Measurements from ENCODE around the gene FAF2.
"Not testable (repeated sequence)": the region's sequence is repeated elsewhere in the genome, so short reads cannot be mapped to it uniquely, and the experiment has no call there.

Gene FAF2

DNA sequence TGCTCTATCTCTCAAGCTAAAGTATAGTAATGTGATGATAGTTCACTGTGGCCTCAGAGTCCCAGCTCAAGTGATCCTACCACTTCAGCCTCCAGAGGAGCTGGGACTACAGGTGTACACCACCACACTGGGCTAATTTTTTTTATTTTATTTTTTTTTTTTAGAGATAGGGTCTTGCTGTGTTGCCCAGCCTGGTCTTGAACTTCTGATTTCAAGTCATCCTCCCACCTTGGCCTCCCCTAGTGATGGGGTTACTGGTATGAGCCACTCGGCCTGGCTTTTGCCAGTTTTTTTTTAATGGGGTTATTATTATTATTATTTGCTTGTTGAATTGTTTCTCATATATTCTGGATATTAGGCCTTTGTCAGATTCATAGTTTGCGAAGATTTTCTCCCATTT is 13.2 kb downstream of the FAF2 start:
- no peak for DNase-seq

GRCh38 chr5:176463113-176463764 is 15.1 kb downstream of the FAF2 start:
- DNase-seq, result no peak

DNA sequence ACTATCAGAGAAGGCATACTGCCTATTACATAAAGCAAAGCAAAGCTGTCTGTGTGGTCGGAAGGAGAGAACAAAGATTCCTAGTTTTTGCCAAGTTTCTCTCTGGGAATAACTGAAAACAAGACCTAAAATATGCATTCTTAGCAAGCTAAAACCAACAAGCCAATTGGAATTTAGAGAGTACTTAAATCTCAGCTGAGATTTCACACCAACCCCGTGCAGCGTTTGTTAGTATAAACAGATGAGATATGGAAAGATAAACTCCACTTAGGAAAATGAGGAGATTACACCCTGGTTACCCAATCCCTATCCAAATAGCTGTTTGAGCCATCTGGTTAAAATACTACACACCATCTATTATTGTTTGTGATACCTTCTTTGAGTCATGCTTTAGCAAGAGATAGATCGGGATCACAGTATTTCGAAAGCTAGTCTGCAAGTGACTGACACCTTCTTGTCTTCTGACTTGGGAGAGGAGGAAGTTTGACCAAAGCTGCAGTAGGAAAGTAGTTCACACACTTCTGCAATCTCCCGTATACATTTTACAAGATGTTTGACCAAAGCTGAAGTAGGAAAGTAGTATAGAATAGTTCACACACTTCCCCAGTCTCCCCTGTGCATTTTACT is 18.2 kb downstream of the FAF2 start:
- no peak for DNase-seq

DNA sequence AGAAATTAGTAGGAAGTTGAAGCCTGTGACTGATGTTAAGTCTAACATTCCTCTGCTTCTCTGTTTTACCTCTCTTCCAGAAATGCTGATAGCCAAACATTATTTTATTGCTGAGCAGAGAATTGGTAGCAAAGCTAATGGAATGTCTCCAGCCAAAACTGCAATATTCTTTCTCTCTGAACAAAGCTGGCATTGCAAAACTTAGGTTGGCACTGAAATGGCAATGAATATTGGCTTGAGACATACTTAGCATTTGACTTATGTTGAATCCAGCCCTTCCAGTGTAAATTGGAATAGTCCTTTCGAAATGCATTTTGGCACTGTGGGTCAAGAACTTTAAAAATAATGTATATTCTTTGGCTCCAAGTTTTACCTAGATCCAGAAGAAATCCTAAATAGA is 21.1 kb downstream of the FAF2 start:
- DNase-seq, result no peak

GRCh38 chr5:176470539-176470938 is 22.4 kb downstream of the FAF2 start:
- DNase-seq, result no peak

GRCh38 chr5:176471098-176471497 is 22.9 kb downstream of the FAF2 start:
- DNase-seq, result no peak

GRCh38 chr5:176473335-176474006 is 25.3 kb downstream of the FAF2 start:
- DNase-seq, result no peak

GRCh38 chr5:176474476-176474875 is 26.3 kb downstream of the FAF2 start:
- DNase-seq, result no peak

- DNase-seq, result no peak
Measured at GRCh38 chr5:176481711-176482110, 33.5 kb downstream of the FAF2 start.

GRCh38 chr5:176485176-176485575 is 37.0 kb downstream of the FAF2 start:
- no peak for DNase-seq

- no peak for DNase-seq
Measured at GRCh38 chr5:176486189-176486757, 38.1 kb downstream of the FAF2 start.

DNA sequence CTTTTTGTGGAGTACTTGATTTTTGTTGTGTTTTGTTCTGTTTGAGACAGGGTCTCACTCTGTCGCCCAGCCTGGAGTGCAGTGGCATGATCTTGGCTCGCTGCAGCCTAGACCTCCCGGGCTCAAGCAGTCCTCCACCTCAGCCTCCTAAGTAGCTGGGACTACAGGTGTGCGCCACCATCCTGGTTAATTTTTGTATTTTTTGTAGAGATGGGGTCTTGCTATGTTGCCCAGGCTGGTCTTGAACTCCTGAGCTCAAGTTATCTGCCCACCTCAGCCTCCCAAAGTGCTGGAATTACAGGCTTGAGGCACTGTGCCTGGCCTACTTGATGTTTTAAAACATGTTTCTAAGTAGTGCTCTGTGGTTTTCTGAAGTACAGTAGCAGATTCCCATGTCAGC is 39.0 kb downstream of the FAF2 start:
- DNase-seq, result not testable (repeated sequence)

DNA sequence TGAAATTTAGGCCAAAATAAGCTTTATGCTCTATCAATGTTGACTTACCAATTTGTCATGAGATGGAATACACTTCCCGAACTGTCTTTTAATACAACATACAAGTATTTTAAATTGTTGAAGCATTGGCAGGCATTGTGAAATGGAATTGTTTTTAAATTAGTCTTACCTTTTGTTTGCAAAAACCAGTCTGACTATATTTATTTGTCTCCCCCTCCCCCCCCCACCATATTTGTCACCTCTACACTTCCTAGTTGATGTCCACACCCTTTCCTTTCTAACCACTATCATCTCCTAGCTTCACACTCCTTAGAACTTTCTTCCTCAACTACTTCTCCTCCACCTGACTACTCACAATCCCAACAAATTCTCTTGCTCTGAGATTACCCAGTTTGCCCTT is 40.9 kb downstream of the FAF2 start:
- no peak for DNase-seq

DNA sequence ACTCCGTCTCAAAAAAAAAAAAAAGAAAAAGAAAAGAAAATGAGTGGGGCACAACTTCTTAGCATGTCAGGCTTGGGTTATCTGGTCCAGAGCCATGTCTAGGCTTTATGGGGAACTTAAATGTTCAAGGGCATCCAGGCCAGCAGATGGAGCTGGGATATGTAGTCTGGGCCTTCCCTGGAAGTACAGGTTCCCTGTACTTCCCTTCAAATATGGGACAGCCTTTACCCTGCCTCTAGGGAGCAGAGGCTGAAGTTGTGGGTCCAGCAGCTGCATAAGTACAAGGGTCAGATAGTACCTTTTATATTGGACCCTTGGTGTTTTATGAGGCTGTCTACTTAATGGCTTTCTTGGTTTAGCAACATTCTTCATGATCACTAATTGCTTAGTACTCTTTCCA is 42.1 kb downstream of the FAF2 start:
- DNase-seq, result no peak

DNA sequence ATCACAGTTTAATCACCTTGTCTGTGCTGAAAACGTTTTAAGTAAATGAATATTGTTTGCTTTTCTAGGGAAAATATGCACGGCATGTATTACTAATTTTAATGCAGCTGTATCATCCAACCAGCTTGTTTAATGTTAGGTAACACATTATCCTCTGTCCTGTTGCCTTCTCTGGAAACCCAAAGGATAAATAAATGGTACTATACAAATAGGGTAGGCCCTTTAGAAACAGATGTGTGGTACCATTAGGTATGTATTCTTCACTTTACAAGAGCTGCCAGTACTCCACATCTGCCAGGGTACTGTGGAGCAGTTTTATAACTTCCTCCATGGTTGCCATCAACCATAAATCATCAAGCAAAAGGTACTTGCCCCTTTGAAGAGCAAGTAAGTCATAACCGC is 42.9 kb downstream of the FAF2 start:
- no peak for DNase-seq

GRCh38 chr5:176491901-176492300 is 43.7 kb downstream of the FAF2 start:
- DNase-seq, result no peak

- no peak for DNase-seq
Measured at GRCh38 chr5:176492431-176492830, 44.2 kb downstream of the FAF2 start.

GRCh38 chr5:176497852-176498251 is 49.7 kb downstream of the FAF2 start:
- no peak for DNase-seq

DNA sequence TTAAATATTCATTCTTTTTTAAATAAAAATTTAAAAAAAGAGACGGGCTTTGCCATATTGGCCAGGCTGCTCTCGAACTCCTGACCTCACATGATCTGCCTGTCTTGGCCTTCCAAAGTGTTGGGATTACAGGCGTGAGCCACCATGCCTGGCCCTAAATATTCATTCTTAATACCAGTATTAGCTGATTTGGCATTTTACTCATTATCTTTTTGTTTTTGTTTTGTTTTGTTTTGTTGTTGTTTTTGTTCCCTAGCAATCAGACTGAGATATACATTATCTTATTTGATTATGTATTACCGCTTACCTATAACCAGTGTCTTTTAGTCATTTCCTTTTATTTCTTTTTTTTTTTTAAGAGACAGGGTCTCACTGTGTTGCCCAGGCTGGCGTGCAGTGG is 51.1 kb downstream of the FAF2 start:
- DNase-seq, result no peak

DNA sequence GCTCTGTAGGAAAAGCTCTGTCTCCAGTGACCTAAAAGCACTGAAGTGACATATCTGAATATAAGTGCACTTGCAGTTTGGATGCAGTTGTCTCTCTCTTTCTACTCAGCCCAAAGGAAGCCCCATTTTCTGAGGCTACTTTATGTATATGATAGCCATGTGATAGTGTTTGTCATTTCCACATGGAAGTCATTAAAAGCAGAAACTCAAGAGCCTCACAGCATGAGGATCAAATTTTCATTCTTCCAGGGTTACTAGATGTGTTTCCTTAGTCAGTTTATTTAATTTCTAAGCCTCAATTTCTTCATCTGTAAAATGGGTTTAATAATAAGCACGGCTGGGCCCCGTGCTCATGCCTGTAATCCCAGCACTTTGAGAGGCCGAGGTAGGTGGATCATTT is 52.3 kb downstream of the FAF2 start:
- no peak for DNase-seq

- DNase-seq, result no peak
Measured at GRCh38 chr5:176501333-176501732, 53.1 kb downstream of the FAF2 start.

- no peak for DNase-seq
Measured at GRCh38 chr5:176503496-176503895, 55.3 kb downstream of the FAF2 start.

- DNase-seq, result no peak
Measured at GRCh38 chr5:176507911-176508310, 59.7 kb downstream of the FAF2 start.

GRCh38 chr5:176508603-176509002 is 60.4 kb downstream of the FAF2 start:
- DNase-seq, result no peak

All from activated naive CD4-positive, alpha-beta T cell (primary cell).